Right atrium auricular region (tissue), 2 donors: ENCODE data around the gene RIPK1. TPM values are rescaled to one million over a fixed set of nuclear protein-coding genes. Genes with fewer than 3 reads are reported as not detected.

Experiments
- DNase-seq: peaks from one replicate; pipeline ENCODE4 v3.0.0-alpha.2; 2019; ENCODE audit warnings: low spot score
- H3K27ac ChIP-seq, 2 donors: fragments of 200-600 bp; sonication (generic); 1 replicate in 1 of 2; 2 replicates in 1 of 2; pipeline ENCODE4 v1.5.1; 2016 to 2019
- H3K27me3 ChIP-seq, 2 donors: fragments of 200-600 bp; sonication (generic); one replicate each; pipeline versions ENCODE4 v1.5.1 to v1.6.0; 2017 to 2019
- H3K36me3 ChIP-seq: fragments of 200-600 bp; sonication (generic); one replicate; pipeline ENCODE4 v1.5.1; 2016
- H3K4me1 ChIP-seq, 2 donors: fragments of 200-600 bp; sonication (generic); one replicate each; pipeline versions ENCODE4 v1.5.1 to v1.6.0; 2017 to 2019
- H3K4me3 ChIP-seq, 2 donors: fragments of 200-600 bp; sonication (generic); 1 replicate in 1 of 2; 2 replicates in 1 of 2; pipeline ENCODE4 v1.5.1; 2017 to 2019; ENCODE audit warnings: mild to moderate bottlenecking in 1 of 2, moderate library complexity in 1 of 2
- H3K9me3 ChIP-seq, 2 donors: fragments of 200-600 bp; sonication (generic); one replicate each; pipeline ENCODE4 v1.5.1; 2019
- total RNA-seq, 2 donors: library from RNA; depleted of rRNA; stranded (reverse); fragments of >200 nt; gene quantifications; one replicate each; pipeline ENCODE4 v1.1.0, GENCODE V29; 2016
- TF ChIP-seq, protein P1 (sequence below), 2 donors: fragments of 200-600 bp; sonication (generic); IDR thresholded peaks; one replicate each; pipeline ENCODE4 v1.5.1; 2019; ENCODE audit warnings: antibody characterized with exemption in 2 of 2

The RIPK1 gene
- total RNA-seq, 2 donors from 2014 or later = 9.5 to 11.3 TPM

GRCh38 chr6:3125815-3126214 lies 57.5 kb downstream of the RIPK1 start:
- Histone ChIP-seq H3K27me3 (no peaks in the 10 kb centered on the region), H3K27ac (no peak overlapping the region), H3K36me3 (peaks cover 6% of the 10 kb centered on the region), H3K4me3 (no peak overlapping the region), H3K9me3 (no peaks in the 10 kb centered on the region), H3K4me1 (no peaks in the 10 kb centered on the region)
- DNase-seq = no peak
- TF ChIP-seq, protein P1, sequence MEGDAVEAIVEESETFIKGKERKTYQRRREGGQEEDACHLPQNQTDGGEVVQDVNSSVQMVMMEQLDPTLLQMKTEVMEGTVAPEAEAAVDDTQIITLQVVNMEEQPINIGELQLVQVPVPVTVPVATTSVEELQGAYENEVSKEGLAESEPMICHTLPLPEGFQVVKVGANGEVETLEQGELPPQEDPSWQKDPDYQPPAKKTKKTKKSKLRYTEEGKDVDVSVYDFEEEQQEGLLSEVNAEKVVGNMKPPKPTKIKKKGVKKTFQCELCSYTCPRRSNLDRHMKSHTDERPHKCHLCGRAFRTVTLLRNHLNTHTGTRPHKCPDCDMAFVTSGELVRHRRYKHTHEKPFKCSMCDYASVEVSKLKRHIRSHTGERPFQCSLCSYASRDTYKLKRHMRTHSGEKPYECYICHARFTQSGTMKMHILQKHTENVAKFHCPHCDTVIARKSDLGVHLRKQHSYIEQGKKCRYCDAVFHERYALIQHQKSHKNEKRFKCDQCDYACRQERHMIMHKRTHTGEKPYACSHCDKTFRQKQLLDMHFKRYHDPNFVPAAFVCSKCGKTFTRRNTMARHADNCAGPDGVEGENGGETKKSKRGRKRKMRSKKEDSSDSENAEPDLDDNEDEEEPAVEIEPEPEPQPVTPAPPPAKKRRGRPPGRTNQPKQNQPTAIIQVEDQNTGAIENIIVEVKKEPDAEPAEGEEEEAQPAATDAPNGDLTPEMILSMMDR (IDR thresholded peaks at IDR 0.05) = no peak

- H3K4me3 ChIP-seq = no peak overlapping the region
- H3K27me3 ChIP-seq = no peaks in the 10 kb centered on the region
- no peak for DNase-seq
- no peaks in the 10 kb centered on the region for H3K9me3 ChIP-seq
- H3K4me1 ChIP-seq = no peaks in the 10 kb centered on the region
- peaks cover 6% of the 10 kb centered on the region for H3K36me3 ChIP-seq
- TF ChIP-seq, protein P1 (IDR thresholded peaks at IDR 0.05) = no peak
- no peak overlapping the region for H3K27ac ChIP-seq
Measured at GRCh38 chr6:3128356-3129108, 60.2 kb downstream of the RIPK1 start.

DNA sequence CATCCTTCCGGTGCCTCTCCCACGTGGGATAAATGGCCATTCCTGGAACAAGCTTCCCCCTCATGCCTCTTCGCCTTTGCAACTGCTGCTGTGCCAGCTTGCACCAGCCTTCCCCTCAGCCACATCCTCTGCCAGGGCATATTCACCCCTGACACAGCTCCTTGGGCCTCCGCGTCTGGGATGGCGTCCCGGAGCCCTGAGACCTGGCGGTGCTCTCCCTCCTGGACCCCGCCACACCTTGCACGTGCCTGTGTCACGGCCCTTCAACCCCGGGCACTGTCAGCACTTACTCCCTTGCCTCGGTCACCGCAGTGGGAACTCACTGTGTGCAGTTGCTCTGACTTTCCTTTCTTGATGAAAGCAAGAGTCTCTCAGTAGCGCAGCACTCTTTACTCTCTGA lies 63.4 kb downstream of the RIPK1 start:
- DNase-seq = no peak
- TF ChIP-seq, protein P1 (IDR thresholded peaks at IDR 0.05) = no peak

GRCh38 chr6:3133515-3133914 lies 65.2 kb downstream of the RIPK1 start:
- no peak overlapping the region for H3K27ac ChIP-seq
- H3K9me3 ChIP-seq = no peaks in the 10 kb centered on the region
- no peak overlapping the region for H3K4me3 ChIP-seq
- peaks cover 6% of the 10 kb centered on the region for H3K36me3 ChIP-seq
- no peaks in the 10 kb centered on the region for H3K4me1 ChIP-seq
- TF ChIP-seq, protein P1 (IDR thresholded peaks at IDR 0.05) = no peak
- H3K27me3 ChIP-seq = no peaks in the 10 kb centered on the region
- DNase-seq = no peak

More for the DNA sequence above, 63.4 kb downstream of the RIPK1 start:
- H3K27me3 ChIP-seq = no peaks in the 10 kb centered on the region
- no peaks in the 10 kb centered on the region for H3K9me3 ChIP-seq
- H3K4me1 ChIP-seq = no peaks in the 10 kb centered on the region
- H3K36me3 ChIP-seq = peaks cover 6% of the 10 kb centered on the region
- H3K27ac ChIP-seq = no peak overlapping the region
- H3K4me3 ChIP-seq = no peak overlapping the region

GRCh38 chr6:3135668-3136291 lies 67.5 kb downstream of the RIPK1 start:
- TF ChIP-seq, protein P1 (IDR thresholded peaks at IDR 0.05) = no peak
- H3K36me3 ChIP-seq = no peaks in the 10 kb centered on the region
- no peaks in the 10 kb centered on the region for H3K9me3 ChIP-seq
- H3K4me1 ChIP-seq = peaks cover 0 to 6% of the 10 kb centered on the region in 2 donors
- no peaks in the 10 kb centered on the region for H3K27me3 ChIP-seq
- no peak overlapping the region for H3K4me3 ChIP-seq
- no peak overlapping the region for H3K27ac ChIP-seq
- no peak for DNase-seq
